Activated naive CD8-positive, alpha-beta T cell treated with anti-CD3 and anti-CD28 coated beads, Interleukin-2, amount 50 U/mL, for 16 hours (primary cell): ENCODE data around the gene SLC5A10.

Source experiments
- DNase-seq: peaks from one replicate; pipeline ENCODE4 v3.0.0-alpha.2; 2020; ENCODE audit warnings: low read depth, low spot score

SLC5A10 gene

DNA sequence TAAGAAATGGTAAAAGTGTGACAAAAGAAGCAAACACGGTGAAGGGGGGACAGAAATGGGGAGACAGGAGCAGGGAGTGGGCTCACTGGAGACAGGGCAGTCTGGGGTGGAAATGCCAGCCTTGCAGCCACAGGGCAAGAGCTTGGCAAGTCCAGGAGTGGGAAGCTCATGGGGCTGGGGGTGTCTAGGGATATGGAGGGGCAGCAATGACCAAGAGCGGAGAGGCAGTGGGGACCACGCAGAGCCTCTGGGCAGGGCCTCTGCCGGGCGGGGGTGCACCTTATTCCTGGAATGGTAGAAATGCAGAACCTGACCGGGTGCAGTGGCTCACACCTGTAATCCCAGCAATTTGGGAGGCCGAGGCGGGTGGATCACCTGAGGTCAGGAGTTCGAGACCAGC lies 12.6 kb downstream of the SLC5A10 start:
- no peak for DNase-seq

DNA sequence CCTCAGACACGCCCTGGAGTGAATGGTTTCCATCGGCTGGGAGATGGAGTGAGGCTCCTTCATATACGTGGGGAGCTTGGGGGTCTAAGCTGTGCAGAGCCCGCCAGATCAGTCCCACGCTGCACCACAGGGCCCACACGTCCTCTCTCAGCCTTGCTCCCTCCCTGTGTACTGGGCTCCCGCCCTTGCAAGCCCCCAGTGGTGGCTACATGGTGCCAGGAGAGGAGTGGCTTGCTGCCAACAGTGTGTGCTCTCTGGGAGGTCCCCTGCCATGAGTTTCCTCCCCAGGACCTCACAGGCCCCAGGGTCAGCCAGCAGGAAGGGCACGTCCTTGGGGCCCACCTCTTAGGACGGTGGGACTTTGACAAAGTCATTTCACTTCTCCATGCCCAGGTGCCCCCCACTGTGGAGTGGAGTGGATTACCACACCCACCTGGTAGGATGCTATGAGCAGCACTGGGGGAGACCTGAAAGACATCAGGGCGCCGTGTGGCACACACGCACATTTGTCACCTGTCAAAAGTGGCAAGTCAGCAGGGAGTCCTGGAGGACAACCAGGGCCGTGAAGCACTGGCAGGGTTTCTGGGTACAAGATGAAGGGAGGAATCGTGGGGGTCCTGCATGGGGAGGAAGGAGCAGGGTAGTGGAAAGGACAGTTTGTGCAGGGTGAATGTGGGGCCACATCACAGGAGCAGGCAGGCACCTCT lies 13.7 kb downstream of the SLC5A10 start:
- DNase-seq = no peak

DNA sequence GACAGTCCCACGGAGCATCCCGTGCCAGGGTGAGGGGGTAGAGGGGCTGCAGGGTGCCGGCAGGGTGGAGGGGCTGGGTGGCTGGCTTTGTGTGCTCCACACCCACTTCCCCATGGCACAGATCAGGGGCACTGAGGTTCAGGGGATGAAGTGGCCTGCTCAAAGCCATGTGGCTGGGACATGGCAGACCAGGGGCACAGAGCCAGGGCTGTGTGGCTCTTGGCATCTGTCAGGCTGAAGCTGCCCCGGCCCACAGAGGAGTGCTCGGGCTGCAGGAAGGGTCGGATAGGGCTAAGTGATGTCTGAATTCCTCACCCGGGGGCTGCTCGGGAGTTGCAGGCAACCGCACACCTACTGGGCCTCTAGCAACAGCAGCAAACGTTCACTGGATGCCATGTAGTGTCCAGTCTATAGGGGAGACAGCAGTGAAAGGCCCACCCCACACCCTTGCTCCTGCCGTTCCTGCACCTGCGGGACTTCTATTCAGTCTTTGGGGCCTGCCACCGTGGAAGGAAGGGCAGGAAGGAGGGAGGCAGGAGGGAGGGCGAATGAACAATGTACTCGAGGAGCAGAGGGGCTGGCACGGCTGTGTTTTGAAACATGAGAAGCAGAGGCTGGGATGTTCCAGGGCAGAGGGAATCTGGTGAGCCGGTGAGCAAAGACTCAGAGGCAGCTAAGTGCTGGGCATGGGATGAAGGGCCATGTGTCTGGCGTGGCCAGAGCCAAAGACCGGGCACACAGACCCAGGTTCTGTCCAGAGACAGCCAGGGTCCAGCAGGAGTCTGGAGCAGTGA lies 15.1 kb downstream of the SLC5A10 start:
- DNase-seq = no peak

DNA sequence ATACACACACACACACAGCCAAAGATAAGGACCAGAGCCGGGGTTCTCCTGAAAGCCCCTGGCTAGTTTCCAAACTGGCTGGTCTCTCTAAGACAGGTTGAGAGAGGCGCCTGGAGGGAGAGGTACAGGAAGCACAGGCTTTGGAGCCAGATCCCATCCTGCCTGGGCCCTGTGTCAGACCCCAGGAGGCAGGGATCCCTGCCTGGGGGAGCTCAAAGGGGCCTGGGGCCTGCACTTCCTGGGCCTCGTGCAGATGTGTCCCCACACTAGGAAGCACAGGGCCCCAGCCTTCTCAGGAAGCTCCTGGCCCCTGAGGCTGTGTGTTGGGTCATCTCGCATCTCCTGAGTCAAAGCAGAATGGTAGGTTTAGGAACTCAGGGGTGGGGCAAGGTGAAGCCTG lies 16.0 kb downstream of the SLC5A10 start:
- no peak for DNase-seq

DNA sequence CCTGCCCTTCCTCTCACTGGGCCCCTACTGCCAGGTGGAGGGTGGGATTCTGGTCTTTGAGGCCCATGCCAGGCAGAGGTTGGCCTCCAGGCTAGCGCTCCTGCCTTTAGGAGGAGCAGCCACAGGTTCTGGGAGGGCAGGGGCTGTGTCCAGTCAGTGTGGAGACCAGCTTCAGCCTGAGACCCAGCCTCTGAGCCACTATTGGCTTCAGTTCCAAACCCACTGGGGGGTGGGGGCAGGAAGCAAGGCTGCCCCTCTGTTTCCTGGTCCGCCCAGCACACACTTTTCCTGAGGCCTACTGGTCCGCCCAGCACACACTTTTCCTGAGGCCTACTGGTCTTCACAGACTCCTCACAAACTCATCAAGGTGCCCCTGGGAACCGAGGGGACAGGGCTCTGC lies 16.4 kb downstream of the SLC5A10 start:
- DNase-seq = no peak

DNA sequence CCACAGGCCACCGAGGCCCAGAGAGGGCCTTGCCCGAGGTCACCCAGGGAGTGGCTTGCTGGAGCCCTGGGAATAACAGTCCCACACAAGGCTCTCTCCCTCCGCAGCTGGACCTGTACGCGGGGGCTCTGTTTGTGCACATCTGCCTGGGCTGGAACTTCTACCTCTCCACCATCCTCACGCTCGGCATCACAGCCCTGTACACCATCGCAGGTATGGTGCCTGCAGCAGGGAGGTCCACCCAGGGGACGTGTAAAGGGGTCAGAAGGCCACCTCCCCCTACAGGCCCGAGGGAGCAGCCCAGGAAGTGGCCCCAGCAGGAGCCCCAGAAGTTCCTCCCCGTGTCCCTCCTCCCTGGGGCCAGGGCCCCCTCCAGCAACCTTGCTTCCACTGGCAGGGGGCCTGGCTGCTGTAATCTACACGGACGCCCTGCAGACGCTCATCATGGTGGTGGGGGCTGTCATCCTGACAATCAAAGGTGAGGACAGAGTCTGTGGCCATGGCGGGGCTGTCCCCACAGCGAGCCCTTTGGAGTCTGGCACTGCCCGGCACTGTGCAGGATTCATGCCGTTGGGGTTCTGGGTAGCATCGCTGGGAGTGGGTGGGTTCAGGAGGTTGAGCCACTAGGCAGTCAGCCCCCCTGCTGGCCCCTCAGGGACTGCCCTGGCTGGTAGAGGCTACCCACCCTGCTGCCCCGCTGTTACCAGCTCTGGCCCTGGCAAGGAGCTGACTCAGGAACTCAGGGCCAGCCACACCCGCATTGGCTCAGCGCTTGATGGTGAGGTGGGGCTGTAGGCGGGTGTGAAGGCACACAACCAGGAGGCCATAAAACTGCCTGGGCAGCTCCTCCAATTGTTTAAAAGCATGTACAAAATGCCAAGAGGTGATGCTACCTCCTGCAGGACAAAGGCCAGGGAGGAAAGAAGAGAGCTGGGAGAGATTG lies 17.3 kb downstream of the SLC5A10 start:
- DNase-seq = no peak

DNA sequence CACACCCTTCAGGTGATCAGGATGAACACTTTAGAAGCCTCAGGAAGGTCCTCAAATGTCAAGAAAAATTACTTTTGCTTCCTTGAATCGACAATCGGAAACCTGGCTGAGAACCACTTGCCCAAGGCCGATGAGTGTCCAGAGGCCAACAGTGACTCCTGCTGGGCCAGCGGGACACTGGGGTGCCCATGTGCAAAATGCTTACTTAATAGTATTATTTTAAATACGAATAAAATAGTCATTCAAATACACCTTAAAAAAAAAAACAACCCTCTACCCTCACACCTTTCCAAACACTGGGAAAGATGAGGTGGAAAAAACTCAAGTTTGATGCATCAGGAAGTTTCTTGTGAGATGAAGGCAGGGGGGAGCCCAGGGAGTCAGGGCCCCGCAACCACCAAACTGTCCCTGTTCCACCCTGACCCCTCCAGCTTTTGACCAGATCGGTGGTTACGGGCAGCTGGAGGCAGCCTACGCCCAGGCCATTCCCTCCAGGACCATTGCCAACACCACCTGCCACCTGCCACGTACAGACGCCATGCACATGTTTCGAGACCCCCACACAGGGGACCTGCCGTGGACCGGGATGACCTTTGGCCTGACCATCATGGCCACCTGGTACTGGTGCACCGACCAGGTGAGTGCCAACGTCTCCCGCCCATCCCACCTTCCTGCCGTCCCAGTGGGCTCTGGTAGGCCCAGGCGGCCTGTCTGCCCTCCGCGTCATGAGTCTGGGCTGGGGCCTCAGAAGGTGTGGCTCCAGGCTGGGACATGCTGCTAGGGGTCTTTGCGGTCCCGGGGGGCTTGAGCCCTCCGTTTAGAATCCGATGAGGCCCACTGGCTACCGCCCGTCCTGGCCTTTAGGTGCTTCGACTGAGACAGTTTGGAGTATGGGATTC lies 18.9 kb downstream of the SLC5A10 start:
- DNase-seq = no peak

DNA sequence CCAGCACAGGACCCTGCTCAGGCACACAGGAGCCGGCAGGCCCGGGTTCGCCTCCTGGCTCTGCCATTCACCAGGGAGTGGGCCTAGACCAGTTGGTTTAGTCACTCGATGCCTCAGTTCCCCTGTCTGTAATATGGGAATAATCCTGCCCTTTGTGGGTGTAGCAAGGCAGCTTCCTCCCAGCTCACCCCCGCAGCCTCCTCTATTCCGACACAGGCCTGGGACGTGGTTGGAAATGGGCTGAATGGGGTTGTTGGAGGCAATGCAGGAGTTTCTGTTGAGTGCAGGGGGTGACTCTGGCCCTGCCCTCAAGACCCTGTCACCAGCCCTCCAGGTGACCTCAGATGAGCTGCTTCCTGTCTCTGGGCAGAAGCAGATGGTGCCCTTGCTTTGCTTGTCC lies 19.8 kb downstream of the SLC5A10 start:
- DNase-seq = no peak

DNA sequence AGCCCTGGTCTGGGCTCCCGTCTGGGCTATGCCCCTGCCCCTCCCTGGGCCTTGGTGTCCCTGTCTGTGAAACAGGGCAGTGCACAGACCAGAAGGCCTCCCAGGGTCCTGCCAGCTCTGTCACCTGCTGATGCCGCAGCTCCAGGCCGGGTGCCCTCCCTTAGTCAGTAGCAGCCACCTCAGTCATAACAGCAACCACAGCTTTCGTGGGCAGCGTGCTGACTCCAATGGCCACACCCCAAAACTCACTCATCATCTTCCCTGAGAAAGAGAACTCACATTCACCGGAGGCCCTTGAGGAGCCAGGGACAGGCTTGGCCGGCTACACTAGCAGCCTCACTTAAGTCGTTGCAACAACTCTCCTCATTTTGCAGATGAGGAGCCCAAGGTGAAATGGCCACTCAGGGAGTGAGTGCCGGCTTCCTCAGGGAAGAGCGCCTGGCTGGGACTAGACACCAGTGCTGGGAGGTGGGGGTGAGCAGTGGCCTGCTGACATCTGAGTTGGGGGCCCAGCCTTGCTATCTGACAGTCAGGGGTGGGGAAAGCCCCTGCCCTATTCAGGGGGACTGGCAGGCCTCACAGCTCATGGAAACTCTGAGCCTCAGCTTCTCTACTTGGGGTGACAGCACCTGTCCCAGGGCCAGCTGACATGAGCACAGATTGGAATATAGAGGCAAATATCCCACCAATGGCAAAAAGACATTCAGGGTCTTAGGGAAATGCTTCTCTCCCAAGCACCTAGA lies 22.6 kb downstream of the SLC5A10 start:
- no peak for DNase-seq

DNA sequence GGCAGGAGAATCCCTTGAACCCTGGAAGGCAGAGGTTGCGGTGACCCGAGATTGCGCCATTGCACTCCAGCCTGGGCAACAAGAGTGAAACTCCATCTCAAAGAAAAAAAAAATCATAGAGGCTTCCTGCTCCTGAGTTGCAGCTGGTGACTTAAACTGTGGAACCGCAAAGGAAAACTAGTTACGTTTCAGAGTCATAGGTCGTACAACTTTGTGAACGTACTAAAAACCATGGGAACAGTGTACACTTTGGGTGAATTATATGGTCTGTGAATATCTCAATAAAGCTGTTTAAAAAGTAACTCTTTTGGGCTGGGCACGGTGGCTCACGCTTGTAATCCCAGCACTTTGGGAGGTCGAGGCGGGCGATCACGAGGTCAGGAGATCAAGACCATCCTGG lies 23.6 kb downstream of the SLC5A10 start:
- no peak for DNase-seq

DNA sequence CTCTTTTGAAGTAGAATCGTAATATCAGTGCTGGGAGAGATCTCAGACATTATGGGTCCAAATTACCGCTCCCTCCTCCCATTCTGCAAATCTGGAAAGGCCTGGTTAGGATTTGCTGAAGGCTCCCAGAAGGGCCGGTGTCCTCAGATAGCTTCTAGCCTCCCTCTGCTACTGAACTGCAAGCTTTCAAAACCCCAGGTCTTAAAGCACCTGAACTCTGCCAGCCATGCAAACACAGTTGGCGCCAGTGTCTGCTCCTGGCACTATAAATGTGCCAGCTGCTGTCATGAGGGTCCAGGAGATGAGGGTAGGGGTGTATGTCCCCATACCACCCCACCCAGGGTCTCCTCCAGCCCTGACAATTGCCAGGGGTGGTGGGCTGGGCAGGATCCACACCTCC lies 24.2 kb downstream of the SLC5A10 start:
- DNase-seq = no peak

DNA sequence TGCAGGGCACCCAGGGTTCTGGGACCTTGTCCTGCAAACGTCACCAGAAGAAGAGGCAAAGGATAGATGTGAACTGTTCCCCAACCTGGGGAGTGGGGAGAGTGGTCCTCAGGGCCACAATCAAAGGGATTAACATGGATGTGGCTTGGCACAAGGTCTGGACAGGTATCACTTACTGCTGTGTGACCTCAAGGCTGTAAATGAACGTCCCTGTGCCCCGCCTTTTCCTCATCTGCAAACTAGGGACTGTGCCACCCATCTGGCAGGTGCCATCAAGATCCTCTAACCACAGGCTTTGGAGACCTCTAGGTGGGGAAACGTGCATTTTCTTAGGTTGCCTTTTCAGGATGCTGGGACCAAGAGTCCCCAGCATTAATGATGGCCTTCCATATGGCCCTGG lies 25.1 kb downstream of the SLC5A10 start:
- DNase-seq = no peak

DNA sequence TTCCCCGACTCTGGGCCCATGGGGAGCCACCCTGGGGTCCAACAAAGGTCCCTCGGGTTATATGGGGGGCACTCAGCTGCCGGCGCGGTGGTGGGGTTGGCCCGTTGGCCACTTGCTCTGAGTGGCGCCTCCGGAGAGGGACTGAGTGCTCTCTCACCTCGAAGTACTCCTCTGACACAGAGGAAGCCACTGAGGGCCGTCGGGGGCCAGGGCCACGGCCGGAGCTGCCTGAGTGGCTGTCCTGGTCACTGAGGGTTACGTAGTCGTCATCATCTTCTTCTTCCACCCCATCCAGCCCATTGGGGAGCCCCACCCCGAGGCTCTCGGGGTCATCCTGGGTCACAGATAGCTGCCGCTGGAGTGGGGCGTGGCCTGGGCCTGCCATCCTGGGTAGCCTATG lies 25.7 kb downstream of the SLC5A10 start:
- no peak for DNase-seq

DNA sequence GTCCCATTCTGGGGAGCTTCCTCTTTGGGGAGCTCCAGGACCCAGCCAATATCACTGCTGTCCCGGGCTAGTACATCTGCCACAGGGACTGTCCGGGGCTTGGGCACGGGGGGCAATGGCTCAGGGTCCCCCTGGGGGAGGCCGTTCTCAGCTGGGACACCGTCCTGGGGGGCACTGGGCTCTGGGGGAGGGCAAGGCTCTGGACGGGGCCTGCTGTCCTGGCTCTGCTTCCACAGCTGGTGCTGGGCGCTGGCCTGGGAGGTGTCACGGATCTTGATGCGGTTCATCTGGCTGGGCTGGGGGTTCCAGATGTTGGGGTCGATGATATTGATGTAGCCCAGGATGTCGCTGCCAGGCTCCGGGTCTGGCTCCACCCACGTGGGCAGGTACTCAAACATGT lies 26.1 kb downstream of the SLC5A10 start:
- no peak for DNase-seq

DNA sequence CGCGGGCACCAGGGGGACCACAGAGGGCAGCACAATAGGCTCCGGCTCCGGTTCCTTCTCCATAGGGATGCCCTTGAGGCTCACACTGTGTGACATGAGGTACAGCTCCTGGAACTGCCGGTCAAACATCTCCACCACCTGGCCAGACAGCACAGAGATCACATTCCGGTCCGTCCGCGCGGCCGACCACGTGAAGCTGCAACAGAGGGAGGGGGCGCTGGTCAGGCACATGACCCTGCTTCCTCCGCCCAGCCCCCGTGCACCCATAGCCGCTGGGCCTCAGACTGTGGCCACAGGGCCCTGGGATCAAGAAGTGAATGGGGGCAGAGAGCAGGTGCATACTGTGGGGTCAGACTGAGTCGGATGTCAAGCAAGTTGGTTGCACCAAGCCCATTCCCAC lies 26.7 kb downstream of the SLC5A10 start:
- no peak for DNase-seq

DNA sequence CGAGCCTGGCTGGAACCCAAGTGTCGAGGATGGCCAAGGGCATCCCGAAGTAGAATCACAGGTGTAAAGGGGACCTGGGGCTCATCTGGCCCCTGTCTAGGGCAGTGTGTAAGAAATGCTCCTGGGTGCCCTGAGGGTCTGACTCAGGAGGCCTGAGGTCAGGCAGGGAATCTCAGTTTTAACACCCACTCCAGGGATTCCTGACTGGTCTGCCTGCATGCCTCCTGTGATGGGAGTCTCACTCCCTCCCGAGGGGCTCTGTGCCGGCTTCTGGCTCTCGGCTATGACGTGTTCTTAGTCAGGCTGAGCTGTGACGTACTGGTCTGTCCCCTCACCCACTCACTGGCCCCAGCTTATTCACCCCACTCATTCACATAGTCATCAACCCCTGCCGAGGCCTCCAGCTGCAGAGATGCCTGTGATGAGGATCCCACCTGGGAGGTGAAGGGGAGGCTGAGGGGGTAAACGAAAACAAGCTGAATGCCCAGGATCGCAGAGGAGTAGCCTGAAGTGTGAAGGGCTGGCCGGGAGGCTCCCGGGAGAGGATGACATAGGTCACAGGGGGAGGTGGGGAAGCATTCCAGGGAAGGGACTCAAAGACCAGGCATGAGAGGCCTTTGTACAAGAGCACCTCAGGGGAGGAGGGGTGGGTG lies 28.8 kb downstream of the SLC5A10 start:
- DNase-seq = no peak

DNA sequence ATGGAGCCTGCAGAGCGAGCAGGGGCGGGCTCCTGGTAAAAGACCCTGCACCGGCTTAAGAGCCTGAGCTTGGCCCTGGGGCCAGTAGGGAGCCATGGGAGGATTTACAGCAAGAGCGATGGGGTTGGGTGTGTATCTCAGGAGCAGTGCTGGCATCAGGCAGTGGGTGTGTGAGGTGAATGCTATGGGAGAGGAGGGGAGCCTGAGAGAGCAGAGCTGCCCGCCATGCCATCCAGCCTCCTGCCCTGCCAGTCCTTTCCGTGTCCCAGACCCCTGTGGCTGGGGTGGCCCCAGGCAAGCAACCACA lies 29.3 kb downstream of the SLC5A10 start:
- DNase-seq = no peak

DNA sequence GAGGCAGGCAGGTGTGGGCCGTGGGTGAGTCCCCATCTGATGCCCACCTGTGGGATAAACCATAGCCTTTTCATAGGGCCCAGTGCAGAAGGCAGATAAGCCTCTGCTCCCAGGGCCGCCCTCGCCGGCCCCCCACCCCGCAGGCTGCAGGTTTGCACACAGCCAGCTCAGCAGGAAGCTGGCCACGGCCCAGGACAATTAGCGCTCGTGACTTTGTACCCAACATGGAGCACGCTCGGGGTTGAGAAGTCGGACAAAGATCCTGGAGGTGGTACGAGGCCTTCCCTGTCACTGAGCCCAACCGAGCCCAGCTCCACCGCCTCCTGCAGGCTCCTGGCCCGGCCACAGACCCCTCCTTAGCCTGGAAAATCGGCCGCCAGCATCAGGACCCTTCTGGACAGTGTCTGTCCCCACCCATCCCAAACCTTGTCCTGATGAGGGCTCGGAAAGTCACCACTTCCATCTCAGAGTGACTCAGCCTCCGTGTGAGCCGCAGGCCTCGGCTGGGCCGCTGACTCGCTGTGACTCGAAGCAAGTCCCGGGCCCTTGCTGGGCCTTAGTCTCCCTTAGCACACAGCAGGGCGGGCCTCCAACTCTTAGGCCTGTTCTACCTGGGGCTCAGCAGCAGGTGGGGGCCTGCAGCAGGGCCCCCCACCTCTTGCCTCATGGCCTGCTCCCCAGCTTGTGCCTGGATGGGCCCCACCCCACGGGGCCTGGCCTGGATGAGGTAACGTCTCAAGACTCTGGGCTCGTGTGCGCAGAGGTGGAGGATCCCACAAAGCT lies 29.9 kb downstream of the SLC5A10 start:
- DNase-seq = no peak
